ENCODE data around the gene CTDSPL.

Gene CTDSPL

DNA sequence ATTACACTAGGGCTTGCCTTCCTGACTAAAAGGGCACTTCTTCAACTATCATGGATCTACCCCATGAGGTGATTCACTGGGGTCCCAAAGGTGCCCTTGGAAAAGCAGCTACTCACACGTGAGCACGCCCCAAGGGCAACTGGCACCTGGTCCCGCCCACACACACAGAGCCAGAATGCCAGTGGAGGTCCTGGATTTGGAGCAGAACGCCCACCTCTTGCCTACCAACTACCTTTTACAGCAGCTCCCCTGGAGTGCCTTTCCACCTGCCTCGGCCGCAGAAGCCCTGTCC lies 1.8 kb upstream of the CTDSPL start:
- Histone ChIP-seq H3K27me3 (replicated peaks; ENCODE audit: control insufficient read depth, insufficient read depth, low read length) (peaks cover 3% of the 10 kb centered on the region), H3K36me3 (ENCODE audit: control insufficient read depth, insufficient read depth, low read length) (no peaks in the 10 kb centered on the region), H3K4me3 (replicated peaks; ENCODE audit: low read depth, low read length) (no peak overlapping the region)
- DNase-seq (ENCODE audit: extremely low read depth, insufficient read length): no peak
- TF ChIP-seq, protein P1, sequence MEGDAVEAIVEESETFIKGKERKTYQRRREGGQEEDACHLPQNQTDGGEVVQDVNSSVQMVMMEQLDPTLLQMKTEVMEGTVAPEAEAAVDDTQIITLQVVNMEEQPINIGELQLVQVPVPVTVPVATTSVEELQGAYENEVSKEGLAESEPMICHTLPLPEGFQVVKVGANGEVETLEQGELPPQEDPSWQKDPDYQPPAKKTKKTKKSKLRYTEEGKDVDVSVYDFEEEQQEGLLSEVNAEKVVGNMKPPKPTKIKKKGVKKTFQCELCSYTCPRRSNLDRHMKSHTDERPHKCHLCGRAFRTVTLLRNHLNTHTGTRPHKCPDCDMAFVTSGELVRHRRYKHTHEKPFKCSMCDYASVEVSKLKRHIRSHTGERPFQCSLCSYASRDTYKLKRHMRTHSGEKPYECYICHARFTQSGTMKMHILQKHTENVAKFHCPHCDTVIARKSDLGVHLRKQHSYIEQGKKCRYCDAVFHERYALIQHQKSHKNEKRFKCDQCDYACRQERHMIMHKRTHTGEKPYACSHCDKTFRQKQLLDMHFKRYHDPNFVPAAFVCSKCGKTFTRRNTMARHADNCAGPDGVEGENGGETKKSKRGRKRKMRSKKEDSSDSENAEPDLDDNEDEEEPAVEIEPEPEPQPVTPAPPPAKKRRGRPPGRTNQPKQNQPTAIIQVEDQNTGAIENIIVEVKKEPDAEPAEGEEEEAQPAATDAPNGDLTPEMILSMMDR (IDR thresholded peaks at IDR 0.05; ENCODE audit: insufficient read depth, low read length, poor library complexity, severe bottlenecking): no peak

DNA sequence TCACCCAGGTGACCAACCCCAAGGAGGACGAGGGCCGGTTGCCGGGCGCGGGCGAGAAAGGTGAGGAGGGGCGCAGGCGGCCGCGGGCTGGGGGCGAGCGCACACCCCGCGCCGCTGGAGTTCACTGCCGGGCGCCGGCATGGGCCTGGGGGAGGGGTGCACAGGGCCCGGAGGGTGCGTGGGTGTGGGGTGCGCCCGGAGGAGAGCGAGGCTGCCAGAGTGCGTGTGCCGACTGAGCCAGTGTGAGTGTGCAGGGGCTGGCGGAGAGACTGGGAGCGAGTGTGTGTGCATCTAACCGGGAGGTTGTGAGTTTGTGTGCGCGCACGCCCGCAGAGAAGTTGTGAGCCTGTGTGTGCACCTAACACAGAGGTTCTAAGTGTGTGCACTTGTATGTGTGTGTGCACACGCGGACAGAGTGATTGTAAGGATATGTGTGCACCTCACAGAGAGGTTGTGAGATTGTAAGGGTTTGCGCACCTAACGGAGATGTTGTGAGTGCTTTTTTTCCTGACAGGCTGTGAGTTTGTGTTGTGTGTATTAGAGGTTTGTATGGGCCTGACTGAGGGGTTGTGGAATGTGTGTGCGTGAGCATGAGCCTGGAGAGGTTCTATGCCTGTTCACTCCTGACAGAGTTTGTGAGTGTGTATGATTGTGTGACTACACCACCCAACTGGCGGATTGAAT lies 681 bp downstream of the CTDSPL start:
- Histone ChIP-seq H3K36me3 (ENCODE audit: control insufficient read depth, insufficient read depth, low read length) (no peaks in the 10 kb centered on the region), H3K4me3 (replicated peaks; ENCODE audit: low read depth, low read length) (no peak overlapping the region), H3K27me3 (replicated peaks; ENCODE audit: control insufficient read depth, insufficient read depth, low read length) (peaks cover 2% of the 10 kb centered on the region)
- TF ChIP-seq, protein P1 (IDR thresholded peaks at IDR 0.05; ENCODE audit: insufficient read depth, low read length, poor library complexity, severe bottlenecking): no peak
- DNase-seq (ENCODE audit: extremely low read depth, insufficient read length): no peak

DNA sequence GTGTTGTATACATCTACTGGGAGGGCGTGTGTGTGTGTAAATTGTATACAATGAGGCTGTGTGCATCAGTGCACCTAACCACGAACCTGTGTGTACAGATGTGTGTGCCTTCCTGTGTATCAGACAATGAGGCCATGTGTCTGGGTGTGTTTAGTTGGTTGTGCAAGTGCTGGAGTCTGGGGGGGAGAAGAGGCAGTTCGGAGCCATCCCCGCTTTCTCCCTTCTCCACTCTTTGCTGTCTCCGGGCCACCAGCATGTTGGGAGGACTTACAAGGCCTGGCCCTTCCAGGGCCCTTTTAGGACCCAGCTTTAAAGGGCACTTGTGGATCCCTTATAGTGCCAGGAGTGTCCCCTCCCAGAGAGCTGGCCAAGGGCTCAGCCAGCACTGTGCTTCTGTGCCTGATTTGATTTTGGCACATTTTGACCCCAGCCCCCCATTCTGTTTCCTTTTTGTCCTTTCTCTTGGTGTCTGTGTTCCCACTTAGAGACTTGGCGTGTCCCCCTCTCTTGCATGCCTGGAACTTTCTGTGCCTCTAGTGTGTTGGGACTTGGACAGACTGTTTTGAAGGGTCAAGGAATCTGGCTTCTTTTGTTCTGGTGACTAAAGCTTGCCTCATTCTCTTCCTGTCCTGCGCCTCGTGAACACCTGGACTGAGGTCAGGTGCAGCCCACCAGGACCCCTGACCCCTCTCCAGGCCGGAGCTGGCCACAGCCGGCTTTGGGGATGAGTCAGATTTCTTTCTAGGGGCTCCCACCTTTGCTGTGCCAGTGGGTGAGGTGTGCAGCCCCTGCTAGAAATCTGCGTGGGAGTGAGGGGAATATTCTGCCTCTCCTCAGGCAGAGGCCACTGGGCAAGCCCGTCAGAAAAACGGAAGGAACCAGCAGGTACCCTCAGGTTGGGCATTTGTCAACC lies 1.5 kb downstream of the CTDSPL start:
- TF ChIP-seq, protein P1 (IDR thresholded peaks at IDR 0.05; ENCODE audit: insufficient read depth, low read length, poor library complexity, severe bottlenecking): no peak
- H3K4me3 ChIP-seq (replicated peaks; ENCODE audit: low read depth, low read length): no peak overlapping the region
- no peaks in the 10 kb centered on the region for H3K36me3 ChIP-seq (ENCODE audit: control insufficient read depth, insufficient read depth, low read length)
- DNase-seq (ENCODE audit: extremely low read depth, insufficient read length): no peak
- peaks cover 2% of the 10 kb centered on the region for H3K27me3 ChIP-seq (replicated peaks; ENCODE audit: control insufficient read depth, insufficient read depth, low read length)

DNA sequence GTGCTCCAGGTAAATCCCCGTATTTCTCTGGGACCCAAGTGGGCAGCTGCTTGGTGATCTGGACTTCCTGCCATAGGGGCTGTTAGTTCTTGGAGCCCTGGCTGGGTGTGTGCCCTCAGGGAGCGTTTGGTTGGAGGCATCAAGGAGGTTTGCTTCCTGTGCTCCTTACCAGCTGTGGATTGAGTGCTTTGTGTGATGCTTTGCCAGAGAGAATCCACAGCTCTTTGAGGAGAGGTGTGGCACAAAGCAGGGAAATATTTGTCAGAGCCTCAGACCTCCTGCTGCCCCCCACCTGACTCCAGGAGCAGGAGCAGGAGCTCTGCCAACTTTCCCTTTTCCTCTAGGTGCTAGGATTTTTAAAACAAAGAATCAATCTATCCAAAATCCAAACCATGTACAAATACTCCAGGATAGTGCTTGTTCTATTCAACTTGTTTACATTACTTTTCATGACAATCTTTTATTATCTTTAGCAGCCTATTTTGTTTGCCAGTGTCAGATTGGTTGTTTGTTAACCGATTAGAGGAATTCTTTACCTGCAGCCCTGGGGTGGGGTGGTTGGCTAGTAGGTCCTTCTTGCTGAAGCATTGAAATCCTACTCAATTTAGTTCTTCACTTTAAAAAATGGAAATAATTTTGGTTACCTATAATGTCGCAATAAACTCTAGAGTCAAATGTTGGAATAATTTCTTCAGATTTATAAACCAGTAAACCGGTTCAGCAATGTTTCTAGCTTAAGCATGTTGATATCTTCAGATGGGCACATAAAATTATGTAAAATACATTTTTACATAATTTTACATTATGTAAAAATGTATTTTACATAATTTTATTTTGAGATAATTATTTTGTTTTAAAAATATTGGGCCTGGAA lies 2.5 kb downstream of the CTDSPL start:
- DNase-seq (ENCODE audit: extremely low read depth, insufficient read length): no peak
- TF ChIP-seq, protein P1 (IDR thresholded peaks at IDR 0.05; ENCODE audit: insufficient read depth, low read length, poor library complexity, severe bottlenecking): no peak
- H3K4me3 ChIP-seq (replicated peaks; ENCODE audit: low read depth, low read length): no peak overlapping the region
- peaks cover 2% of the 10 kb centered on the region for H3K27me3 ChIP-seq (replicated peaks; ENCODE audit: control insufficient read depth, insufficient read depth, low read length)
- H3K36me3 ChIP-seq (ENCODE audit: control insufficient read depth, insufficient read depth, low read length): no peaks in the 10 kb centered on the region

DNA sequence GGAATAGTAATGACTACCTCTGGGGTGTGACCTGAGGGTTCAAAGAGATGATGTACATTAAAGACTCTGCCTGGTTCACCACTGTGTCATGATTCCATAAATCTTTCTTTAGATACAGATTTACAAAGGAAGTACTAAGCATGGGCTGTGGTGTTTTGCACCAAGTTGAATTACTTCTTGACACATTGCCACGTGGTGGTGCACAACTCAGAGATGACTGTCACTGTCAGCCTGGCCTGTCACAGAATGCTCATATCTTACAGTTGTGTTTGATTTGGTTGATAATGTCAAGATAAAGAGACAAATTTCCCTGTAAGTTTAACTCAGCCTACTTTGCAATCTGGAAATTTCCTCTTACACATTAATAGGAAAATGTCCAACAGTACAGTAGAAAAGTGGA lies 3.2 kb downstream of the CTDSPL start:
- TF ChIP-seq, protein P1 (IDR thresholded peaks at IDR 0.05; ENCODE audit: insufficient read depth, low read length, poor library complexity, severe bottlenecking): no peak
- no peaks in the 10 kb centered on the region for H3K36me3 ChIP-seq (ENCODE audit: control insufficient read depth, insufficient read depth, low read length)
- H3K4me3 ChIP-seq (replicated peaks; ENCODE audit: low read depth, low read length): no peak overlapping the region
- H3K27me3 ChIP-seq (replicated peaks; ENCODE audit: control insufficient read depth, insufficient read depth, low read length): peaks cover 2% of the 10 kb centered on the region
- DNase-seq (ENCODE audit: extremely low read depth, insufficient read length): no peak

Measured in GM06990 (cell line).